ENCODE measurements around the gene ZNF566. TPM values are rescaled to one million over a fixed set of nuclear protein-coding genes. Genes with fewer than 3 reads are reported as not detected.

Gene ZNF566
- polyA plus RNA-seq, 1 donor (not counting 4 experiments of a cell fraction or from before 2014, with no cell fraction given), result 3.9 TPM

DNA sequence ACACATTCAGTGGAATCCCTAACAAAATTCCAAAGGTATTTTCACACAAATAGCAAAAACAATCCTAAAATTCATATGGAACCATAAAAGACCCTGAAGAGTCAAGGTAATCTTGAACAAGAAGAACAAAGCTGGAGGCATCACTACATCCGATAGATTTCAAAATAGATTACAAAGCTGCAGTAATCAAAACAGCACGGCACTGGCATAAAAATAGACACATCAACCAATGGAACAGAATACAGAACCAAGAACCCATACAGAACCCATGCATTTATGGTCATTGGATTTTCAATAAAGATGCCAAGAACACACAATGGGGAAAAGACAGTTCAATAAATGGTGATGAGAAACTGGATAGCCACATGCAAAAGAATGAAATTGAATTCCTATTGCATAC, 32.5 kb downstream of the ZNF566 start:
- H3K4me2 ChIP-seq (ENCODE audit: control insufficient read depth, extremely low read depth, insufficient read depth, low read depth, low read length), result no peak overlapping the region
- no peaks in the 10 kb centered on the region for H3K9me3 ChIP-seq (ENCODE audit: control insufficient read depth, low read depth, low read length)
- no peaks in the 10 kb centered on the region for H4K20me1 ChIP-seq (ENCODE audit: control insufficient read depth, extremely low read depth, insufficient read depth, low read length)
- H3K79me2 ChIP-seq (ENCODE audit: control insufficient read depth, insufficient read depth, low read length), result no peaks in the 10 kb centered on the region
- no peaks in the 10 kb centered on the region for H3K4me1 ChIP-seq (ENCODE audit: control insufficient read depth, extremely low read depth, insufficient read depth, low read length)
- DNase-seq (ENCODE audit: low read depth, low spot score) (no peak), FAIRE-seq (no peak)
- TF ChIP-seq EZH2 (IDR thresholded peaks at IDR 0.05; ENCODE audit: low read length), result no peak
- TF ChIP-seq, protein P1, sequence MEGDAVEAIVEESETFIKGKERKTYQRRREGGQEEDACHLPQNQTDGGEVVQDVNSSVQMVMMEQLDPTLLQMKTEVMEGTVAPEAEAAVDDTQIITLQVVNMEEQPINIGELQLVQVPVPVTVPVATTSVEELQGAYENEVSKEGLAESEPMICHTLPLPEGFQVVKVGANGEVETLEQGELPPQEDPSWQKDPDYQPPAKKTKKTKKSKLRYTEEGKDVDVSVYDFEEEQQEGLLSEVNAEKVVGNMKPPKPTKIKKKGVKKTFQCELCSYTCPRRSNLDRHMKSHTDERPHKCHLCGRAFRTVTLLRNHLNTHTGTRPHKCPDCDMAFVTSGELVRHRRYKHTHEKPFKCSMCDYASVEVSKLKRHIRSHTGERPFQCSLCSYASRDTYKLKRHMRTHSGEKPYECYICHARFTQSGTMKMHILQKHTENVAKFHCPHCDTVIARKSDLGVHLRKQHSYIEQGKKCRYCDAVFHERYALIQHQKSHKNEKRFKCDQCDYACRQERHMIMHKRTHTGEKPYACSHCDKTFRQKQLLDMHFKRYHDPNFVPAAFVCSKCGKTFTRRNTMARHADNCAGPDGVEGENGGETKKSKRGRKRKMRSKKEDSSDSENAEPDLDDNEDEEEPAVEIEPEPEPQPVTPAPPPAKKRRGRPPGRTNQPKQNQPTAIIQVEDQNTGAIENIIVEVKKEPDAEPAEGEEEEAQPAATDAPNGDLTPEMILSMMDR (optimal IDR thresholded peaks at IDR 0.05 in 1 of 3, IDR thresholded peaks at IDR 0.05 in 1 of 3, conservative IDR thresholded peaks at IDR 0.05 in 1 of 3; ENCODE audit: extremely low read depth in 1 of 3, insufficient read depth in 2 of 3, low read length in 3 of 3), result no peak
- no peak overlapping the region for H3K27ac ChIP-seq (ENCODE audit: control insufficient read depth, insufficient read depth, low read length)
- H3K27me3 ChIP-seq (ENCODE audit: control insufficient read depth, extremely low read depth, insufficient read depth, low read length), result no peaks in the 10 kb centered on the region
- dilution Hi-C loops (cut with MboI; ENCODE audit: extremely low pct_ligation_motif_present, low sequenced_read_pairs), result no loop called here
- no peaks in the 10 kb centered on the region for H3K9me1 ChIP-seq (ENCODE audit: control insufficient read depth, extremely low read depth, insufficient read depth, low read length)
- no peaks in the 10 kb centered on the region for H3K36me3 ChIP-seq (ENCODE audit: control insufficient read depth in 2 of 2, extremely low read depth in 1 of 2, insufficient read depth in 2 of 2, low read length in 2 of 2)
- H2AFZ ChIP-seq (ENCODE audit: control insufficient read depth, low read length), result no peak overlapping the region
- H3K4me3 ChIP-seq (ENCODE audit: control insufficient read depth in 2 of 3, extremely low read depth in 1 of 3, insufficient read depth in 2 of 3, low read depth in 1 of 3, low read length in 3 of 3), result no peak overlapping the region
- H3K9ac ChIP-seq (ENCODE audit: control insufficient read depth, extremely low read depth, insufficient read depth, low read length), result no peak overlapping the region

DNA sequence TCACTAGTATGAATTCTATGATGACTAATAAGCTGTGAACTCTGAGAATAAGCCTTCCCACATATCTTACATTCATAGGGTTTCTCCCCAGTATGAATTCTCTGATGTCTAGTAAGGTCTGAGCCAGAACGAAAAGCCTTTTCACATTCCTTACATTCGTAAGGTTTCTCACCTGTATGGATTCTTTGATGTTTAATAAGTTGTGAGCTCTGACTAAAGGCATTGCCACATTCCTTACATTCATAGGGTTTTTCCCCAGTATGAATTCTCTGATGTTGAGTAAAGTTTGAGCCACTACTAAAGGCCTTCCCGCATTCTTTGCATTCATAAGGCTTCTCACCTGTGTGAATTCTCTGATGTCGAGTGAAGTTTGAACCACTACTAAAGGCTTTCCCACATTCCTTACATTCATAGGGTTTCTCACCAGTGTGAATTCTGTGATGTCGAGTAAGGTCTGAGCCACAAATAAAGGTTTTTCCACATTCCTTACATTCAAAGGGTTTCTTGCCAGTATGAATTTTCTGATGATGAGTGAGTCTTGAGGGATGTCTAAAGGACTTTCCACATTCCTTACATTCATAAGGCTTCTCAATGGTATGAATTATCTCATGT, 40.2 kb downstream of the ZNF566 start:
- H3K79me2 ChIP-seq (ENCODE audit: control insufficient read depth, insufficient read depth, low read length), result no peaks in the 10 kb centered on the region
- no peak overlapping the region for H3K4me2 ChIP-seq (ENCODE audit: control insufficient read depth, extremely low read depth, insufficient read depth, low read depth, low read length)
- H3K4me3 ChIP-seq (ENCODE audit: control insufficient read depth in 2 of 3, extremely low read depth in 1 of 3, insufficient read depth in 2 of 3, low read depth in 1 of 3, low read length in 3 of 3), result no peak overlapping the region
- H3K9me1 ChIP-seq (ENCODE audit: control insufficient read depth, extremely low read depth, insufficient read depth, low read length), result no peaks in the 10 kb centered on the region
- no peak for DNase-seq (ENCODE audit: low read depth, low spot score)
- H3K36me3 ChIP-seq (ENCODE audit: control insufficient read depth in 2 of 2, extremely low read depth in 1 of 2, insufficient read depth in 2 of 2, low read length in 2 of 2), result peaks cover 0 to 2% of the 10 kb centered on the region in 2 experiments
- no peaks in the 10 kb centered on the region for H3K4me1 ChIP-seq (ENCODE audit: control insufficient read depth, extremely low read depth, insufficient read depth, low read length)
- no peak overlapping the region for H3K9ac ChIP-seq (ENCODE audit: control insufficient read depth, extremely low read depth, insufficient read depth, low read length)
- dilution Hi-C loops (cut with MboI; ENCODE audit: extremely low pct_ligation_motif_present, low sequenced_read_pairs), result no loop called here
- TF ChIP-seq, protein P1 (optimal IDR thresholded peaks at IDR 0.05 in 1 of 3, IDR thresholded peaks at IDR 0.05 in 1 of 3, conservative IDR thresholded peaks at IDR 0.05 in 1 of 3; ENCODE audit: extremely low read depth in 1 of 3, insufficient read depth in 2 of 3, low read length in 3 of 3), result no peak
- no peak for TF ChIP-seq EZH2 (IDR thresholded peaks at IDR 0.05; ENCODE audit: low read length)
- H2AFZ ChIP-seq (ENCODE audit: control insufficient read depth, low read length), result no peak overlapping the region
- no peak for FAIRE-seq
- no peaks in the 10 kb centered on the region for H3K27me3 ChIP-seq (ENCODE audit: control insufficient read depth, extremely low read depth, insufficient read depth, low read length)
- H3K27ac ChIP-seq (ENCODE audit: control insufficient read depth, insufficient read depth, low read length), result no peak overlapping the region
- H3K9me3 ChIP-seq (ENCODE audit: control insufficient read depth, low read depth, low read length), result peaks cover 15% of the 10 kb centered on the region
- no peaks in the 10 kb centered on the region for H4K20me1 ChIP-seq (ENCODE audit: control insufficient read depth, extremely low read depth, insufficient read depth, low read length)

Measured in keratinocyte (primary cell).